ENCODE measurements around the gene ADNP2. TPM values are rescaled to one million over a fixed set of nuclear protein-coding genes. Genes with fewer than 3 reads are reported as not detected.

ADNP2 gene
- total RNA-seq, 2 experiments from 2014 or later, result 22.8 to 25.7 TPM

DNA sequence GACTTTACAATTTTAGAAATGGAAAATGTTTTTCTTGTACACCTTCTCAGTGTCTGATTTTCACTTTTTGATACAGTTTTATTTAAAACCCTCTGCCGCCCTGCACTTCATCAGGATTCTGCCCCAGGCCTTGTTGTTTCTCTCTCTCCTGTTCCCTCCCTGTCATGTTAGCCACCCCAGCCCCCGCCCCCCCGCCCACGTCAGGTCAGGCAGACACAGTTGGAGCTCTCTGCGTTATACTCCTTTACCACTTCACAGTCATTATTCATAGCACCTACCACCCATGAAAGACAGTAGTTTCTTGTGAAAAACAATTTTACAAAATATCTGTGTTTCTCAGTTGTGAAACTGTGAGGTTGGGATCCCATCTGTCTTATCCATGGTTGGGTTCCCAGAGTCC lies 21.5 kb downstream of the ADNP2 start:
- intact Hi-C loops (cut with DNase I, micrococcal nuclease), result no loop called here
- POLR2A ChIA-PET, result no interaction called here
- no peak for DNase-seq
- Mint-ChIP-seq H3K27ac (no peak overlapping the region), H3K4me1 (peaks cover 39% of the 10 kb centered on the region), H3K9me3 (ENCODE audit: low read depth) (no peaks in the 10 kb centered on the region), H3K4me3 (no peak overlapping the region), H3K27me3 (no peaks in the 10 kb centered on the region), H3K36me3 (ENCODE audit: low read depth) (peaks cover 51% of the 10 kb centered on the region)
- CTCF ChIA-PET, result interaction anchor here (1.5 to 1.8 kb wide), 2 partner anchors 11 to 26 kb away, joined by 3 to 6 read pairs; no protein-coding TSS in a partner anchor
- no peak for ATAC-seq

DNA sequence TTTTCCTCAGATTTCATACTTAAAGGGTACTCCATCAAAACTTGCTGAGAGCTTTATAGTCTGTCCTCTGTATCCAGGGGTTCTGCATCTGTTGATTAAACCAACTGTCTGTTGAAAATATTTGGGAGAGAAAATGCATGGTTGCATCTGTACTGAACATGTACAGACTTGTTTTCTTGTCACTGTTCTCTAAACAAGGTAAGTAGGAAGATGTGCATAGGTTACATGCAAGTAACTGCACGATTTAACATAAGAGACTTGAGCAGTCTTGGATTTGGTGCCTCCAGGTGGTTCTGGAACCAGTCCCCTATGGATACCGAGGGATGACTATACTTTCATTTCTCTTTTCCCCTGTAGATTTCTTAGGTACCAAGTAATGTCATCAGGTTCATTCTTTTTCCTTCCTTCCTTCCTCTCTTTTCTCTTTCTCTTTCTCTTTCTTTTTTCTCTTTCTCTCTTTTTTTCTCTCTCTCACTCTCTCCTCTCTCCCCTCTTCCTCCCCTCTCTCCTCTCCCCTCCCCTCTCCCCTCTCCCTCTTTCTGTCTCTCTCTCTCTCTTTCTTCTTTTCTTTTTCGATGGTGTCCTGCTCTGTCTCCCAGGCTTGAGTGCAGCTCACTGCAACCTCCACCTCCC lies 23.2 kb downstream of the ADNP2 start:
- Mint-ChIP-seq H3K4me3 (no peak overlapping the region), H3K27ac (no peak overlapping the region), H3K36me3 (ENCODE audit: low read depth) (peaks cover 58% of the 10 kb centered on the region), H3K9me3 (ENCODE audit: low read depth) (no peaks in the 10 kb centered on the region), H3K4me1 (peaks cover 27% of the 10 kb centered on the region), H3K27me3 (no peaks in the 10 kb centered on the region)
- POLR2A ChIA-PET, result no interaction called here
- intact Hi-C loops (cut with DNase I, micrococcal nuclease), result no loop called here
- ATAC-seq (no peak), DNase-seq (no peak)
- CTCF ChIA-PET, result no interaction called here

GRCh38 chr18:80133124-80133523 lies 24.1 kb downstream of the ADNP2 start:
- H3K36me3 Mint-ChIP-seq (ENCODE audit: low read depth), result peaks cover 61% of the 10 kb centered on the region
- no peak for ATAC-seq
- intact Hi-C loops (cut with DNase I, micrococcal nuclease), result no loop called here

DNA sequence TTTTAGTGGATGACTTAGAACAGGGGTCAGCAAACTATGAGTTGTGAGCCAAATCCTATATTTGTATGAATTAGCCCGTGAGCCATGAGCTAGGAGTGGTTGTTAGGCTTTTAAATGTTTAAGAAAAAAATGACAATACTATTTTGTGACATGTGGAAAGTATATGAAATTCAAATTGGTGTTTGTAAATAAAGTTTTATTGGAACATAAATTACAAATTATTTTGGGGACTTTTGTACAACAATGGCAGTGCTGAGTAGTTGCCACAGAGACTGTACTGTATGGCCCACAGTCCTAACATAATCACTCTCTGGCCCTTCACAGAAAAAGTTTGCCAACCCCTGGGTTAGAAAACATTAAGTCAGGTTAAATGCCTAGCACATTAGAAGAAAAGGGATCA lies 26.1 kb downstream of the ADNP2 start:
- POLR2A ChIA-PET, result no interaction called here

More at GRCh38 chr18:80133124-80133523, 24.1 kb downstream of the ADNP2 start:
- H3K4me1 Mint-ChIP-seq, result peaks cover 20% of the 10 kb centered on the region
- H3K27me3 Mint-ChIP-seq, result no peaks in the 10 kb centered on the region
- ChIA-PET CTCF (no interaction called here), POLR2A (interaction anchor here (0.7 kb wide), 1 partner anchor 23 kb away, joined by 3 read pairs; no protein-coding TSS in a partner anchor)
- no peak overlapping the region for H3K4me3 Mint-ChIP-seq
- no peak for DNase-seq
- H3K9me3 Mint-ChIP-seq (ENCODE audit: low read depth), result no peaks in the 10 kb centered on the region
- no peak overlapping the region for H3K27ac Mint-ChIP-seq

DNA sequence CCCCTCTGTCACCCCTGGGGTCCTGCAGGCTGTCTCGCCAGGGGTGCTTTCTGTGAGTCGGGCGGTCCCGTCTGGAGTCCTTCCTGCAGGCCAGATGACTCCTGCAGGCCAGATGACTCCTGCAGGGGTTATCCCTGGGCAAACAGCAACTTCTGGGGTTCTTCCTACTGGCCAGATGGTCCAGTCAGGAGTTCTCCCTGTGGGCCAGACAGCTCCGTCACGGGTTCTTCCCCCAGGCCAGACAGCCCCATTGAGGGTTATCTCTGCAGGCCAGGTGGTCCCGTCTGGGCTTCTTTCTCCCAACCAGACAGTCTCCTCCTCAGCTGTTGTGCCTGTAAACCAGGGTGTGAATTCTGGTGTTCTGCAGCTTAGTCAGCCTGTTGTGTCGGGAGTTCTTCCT lies 27.6 kb downstream of the ADNP2 start:
- intact Hi-C loops (cut with DNase I, micrococcal nuclease), result no loop called here
- ATAC-seq (no peak), DNase-seq (no peak)
- ChIA-PET POLR2A (no interaction called here), CTCF (no interaction called here)
- no peaks in the 10 kb centered on the region for H3K27me3 Mint-ChIP-seq
- peaks cover 3% of the 10 kb centered on the region for H3K4me1 Mint-ChIP-seq
- no peak overlapping the region for H3K27ac Mint-ChIP-seq
- H3K9me3 Mint-ChIP-seq (ENCODE audit: low read depth), result no peaks in the 10 kb centered on the region
- peaks cover 59% of the 10 kb centered on the region for H3K36me3 Mint-ChIP-seq (ENCODE audit: low read depth)
- no peak overlapping the region for H3K4me3 Mint-ChIP-seq

More for the DNA sequence above, 26.1 kb downstream of the ADNP2 start:
- ATAC-seq (no peak), DNase-seq (no peak)
- CTCF ChIA-PET, result no interaction called here
- Mint-ChIP-seq H3K4me3 (no peak overlapping the region), H3K27ac (no peak overlapping the region), H3K27me3 (no peaks in the 10 kb centered on the region), H3K36me3 (ENCODE audit: low read depth) (peaks cover 61% of the 10 kb centered on the region), H3K9me3 (ENCODE audit: low read depth) (no peaks in the 10 kb centered on the region), H3K4me1 (peaks cover 14% of the 10 kb centered on the region)
- intact Hi-C loops (cut with DNase I, micrococcal nuclease), result no loop called here

- DNase-seq (no peak), ATAC-seq (no peak)
- intact Hi-C loops (cut with DNase I, micrococcal nuclease), result no loop called here
- Mint-ChIP-seq H3K27ac (no peak overlapping the region), H3K4me3 (no peak overlapping the region), H3K36me3 (ENCODE audit: low read depth) (peaks cover 57% of the 10 kb centered on the region), H3K27me3 (no peaks in the 10 kb centered on the region), H3K9me3 (ENCODE audit: low read depth) (no peaks in the 10 kb centered on the region), H3K4me1 (peaks cover under 1% of the 10 kb centered on the region)
- POLR2A ChIA-PET, result no interaction called here
- CTCF ChIA-PET, result interaction anchor here (0.7 kb wide), 1 partner anchor 13 kb away, joined by 3 read pairs; no protein-coding TSS in a partner anchor
These were observed 28.1 kb downstream of the ADNP2 start for GRCh38 chr18:80137137-80137536.

DNA sequence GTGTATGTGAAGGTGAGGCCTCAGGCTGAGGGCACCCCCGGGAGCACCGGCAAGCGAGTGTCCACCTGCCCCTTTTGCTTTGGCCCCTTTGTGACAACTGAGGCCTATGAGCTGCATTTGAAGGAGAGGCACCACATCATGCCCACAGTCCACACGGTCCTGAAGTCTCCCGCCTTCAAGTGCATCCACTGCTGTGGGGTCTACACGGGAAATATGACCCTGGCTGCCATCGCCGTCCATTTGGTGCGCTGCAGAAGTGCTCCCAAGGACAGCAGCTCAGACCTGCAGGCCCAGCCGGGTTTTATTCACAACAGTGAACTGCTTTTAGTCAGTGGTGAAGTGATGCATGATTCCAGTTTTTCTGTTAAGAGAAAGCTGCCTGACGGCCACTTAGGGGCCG lies 28.9 kb downstream of the ADNP2 start:
- no peaks in the 10 kb centered on the region for H3K4me1 Mint-ChIP-seq
- CTCF ChIA-PET, result interaction anchor here (0.7 kb wide), 1 partner anchor 14 kb away, joined by 3 read pairs; no protein-coding TSS in a partner anchor
- peaks cover 53% of the 10 kb centered on the region for H3K36me3 Mint-ChIP-seq (ENCODE audit: low read depth)
- H3K4me3 Mint-ChIP-seq, result no peak overlapping the region
- no peak for DNase-seq
- ATAC-seq, result no peak
- POLR2A ChIA-PET, result no interaction called here
- H3K27me3 Mint-ChIP-seq, result no peaks in the 10 kb centered on the region
- intact Hi-C loops (cut with DNase I, micrococcal nuclease), result no loop called here
- H3K9me3 Mint-ChIP-seq (ENCODE audit: low read depth), result no peaks in the 10 kb centered on the region
- H3K27ac Mint-ChIP-seq, result no peak overlapping the region

- intact Hi-C loops (cut with DNase I, micrococcal nuclease), result no loop called here
- CTCF ChIA-PET, result interaction anchor here (1.0 to 1.3 kb wide), 2 partner anchors 16 to 69 kb away, joined by 3 to 4 read pairs; no protein-coding TSS in a partner anchor
- Mint-ChIP-seq H3K4me1 (peaks cover 3% of the 10 kb centered on the region), H3K27ac (no peak overlapping the region), H3K9me3 (ENCODE audit: low read depth) (no peaks in the 10 kb centered on the region), H3K36me3 (ENCODE audit: low read depth) (peaks cover 32% of the 10 kb centered on the region), H3K4me3 (no peak overlapping the region), H3K27me3 (no peaks in the 10 kb centered on the region)
- POLR2A ChIA-PET, result interaction anchor here (0.6 kb wide), 1 partner anchor 43 kb away, joined by 3 read pairs; no protein-coding TSS in a partner anchor
- ATAC-seq (no peak), DNase-seq (no peak)
These were observed 31.5 kb downstream of the ADNP2 start for GRCh38 chr18:80140455-80140985.

- Mint-ChIP-seq H3K4me1 (peaks cover 15% of the 10 kb centered on the region), H3K27ac (no peak overlapping the region), H3K36me3 (ENCODE audit: low read depth) (peaks cover 14% of the 10 kb centered on the region), H3K4me3 (no peak overlapping the region), H3K27me3 (peaks cover 9% of the 10 kb centered on the region), H3K9me3 (ENCODE audit: low read depth) (no peaks in the 10 kb centered on the region)
- no peak for ATAC-seq
- no peak for DNase-seq
- POLR2A ChIA-PET, result no interaction called here
- intact Hi-C loops (cut with DNase I, micrococcal nuclease), result no loop called here
- CTCF ChIA-PET, result interaction anchor here (0.7 to 5.4 kb wide), 3 partner anchors 10 to 516 kb away, joined by 3 to 41 read pairs (median 3); no protein-coding TSS in a partner anchor
These were observed 34.8 kb downstream of the ADNP2 start for GRCh38 chr18:80143881-80144280.

DNA sequence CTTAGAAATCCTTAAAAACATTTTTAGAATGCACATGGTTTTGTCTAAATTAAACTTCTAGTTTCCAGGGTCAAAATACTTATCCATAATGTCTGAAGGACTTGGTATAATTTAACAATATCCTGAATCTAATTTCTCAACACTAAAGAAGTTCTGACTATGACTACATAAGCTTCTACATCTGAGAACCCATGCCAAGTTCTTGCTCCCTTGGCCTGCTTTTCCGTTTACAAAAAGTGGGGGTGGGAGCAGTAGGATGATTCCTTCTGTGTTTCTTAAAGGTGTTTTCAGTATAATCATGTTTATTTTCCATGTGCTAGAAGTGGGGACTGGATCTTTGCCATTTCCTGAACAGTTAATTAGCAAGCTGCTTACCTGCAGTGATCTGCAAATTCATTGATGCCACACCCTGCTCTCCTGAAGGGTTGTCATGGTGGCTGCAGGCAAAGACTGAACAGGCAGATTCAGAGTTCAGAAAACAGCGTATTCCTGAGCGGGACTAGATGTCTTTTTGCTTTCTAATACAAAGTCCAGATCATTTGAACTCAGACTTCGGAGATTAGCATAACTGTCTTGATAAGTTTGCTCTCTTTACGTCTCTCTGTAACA lies 36.2 kb downstream of the ADNP2 start:
- ChIA-PET CTCF (interaction anchor here (1.4 to 5.4 kb wide), 2 partner anchors 8 to 13 kb away, joined by 3 to 41 read pairs; no protein-coding TSS in a partner anchor), POLR2A (interaction anchor here (0.6 kb wide), 1 partner anchor 17 kb away, joined by 3 read pairs; no protein-coding TSS in a partner anchor)
- no peaks in the 10 kb centered on the region for H3K9me3 Mint-ChIP-seq (ENCODE audit: low read depth)
- H3K4me1 Mint-ChIP-seq, result peaks cover 15% of the 10 kb centered on the region
- ATAC-seq, result no peak
- H3K4me3 Mint-ChIP-seq, result no peak overlapping the region
- H3K27ac Mint-ChIP-seq, result no peak overlapping the region
- intact Hi-C loops (cut with DNase I, micrococcal nuclease), result loop anchor here in 1 of 2 experiments (5.0 kb wide), 1 partner anchor 158 kb away; the partner anchor contains the start of gene TXNL4A
- peaks cover 11% of the 10 kb centered on the region for H3K36me3 Mint-ChIP-seq (ENCODE audit: low read depth)
- H3K27me3 Mint-ChIP-seq, result peaks cover 9% of the 10 kb centered on the region
- DNase-seq, result no peak

DNA sequence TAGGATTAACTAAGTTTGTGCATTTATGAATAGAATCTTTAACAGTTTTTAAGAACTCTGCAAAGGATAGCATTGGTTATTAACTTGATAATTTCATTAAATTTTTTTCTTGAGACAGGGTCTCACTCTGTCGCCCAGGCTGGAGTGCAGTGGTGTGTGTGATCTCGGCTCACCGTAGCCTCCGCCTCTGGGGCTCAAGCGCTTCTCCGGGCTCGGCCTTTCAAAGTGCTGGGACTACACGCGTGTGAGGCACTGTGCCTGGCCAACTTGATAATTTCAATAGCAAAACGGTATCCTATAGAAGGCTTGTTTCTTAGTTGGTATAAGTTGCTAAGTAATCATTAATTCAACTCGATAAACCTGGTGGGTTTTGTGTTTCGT lies 38.0 kb downstream of the ADNP2 start:
- ChIA-PET CTCF (interaction anchor here (1.4 to 5.4 kb wide), 2 partner anchors 11 to 164 kb away, joined by 4 to 41 read pairs; no protein-coding TSS in a partner anchor), POLR2A (no interaction called here)
- H3K27me3 Mint-ChIP-seq, result peaks cover 9% of the 10 kb centered on the region
- no peaks in the 10 kb centered on the region for H3K9me3 Mint-ChIP-seq (ENCODE audit: low read depth)
- intact Hi-C loops (cut with DNase I, micrococcal nuclease), result loop anchor here in 1 of 2 experiments (1.0 to 5.0 kb wide), 3 partner anchors 38 to 160 kb away; partner anchors contain the start of genes ADNP2, RBFA and TXNL4A
- peaks cover 15% of the 10 kb centered on the region for H3K4me1 Mint-ChIP-seq
- H3K36me3 Mint-ChIP-seq (ENCODE audit: low read depth), result peaks cover 7% of the 10 kb centered on the region
- peak overlapping the region; percentile 74 for H3K4me3 Mint-ChIP-seq
- ATAC-seq (peak; percentile 21), DNase-seq (peak; percentile 20)
- no peak overlapping the region for H3K27ac Mint-ChIP-seq
